Heart left ventricle (tissue), 16 donors: ENCODE results near the gene EMD. TPM values are rescaled to one million over a fixed set of nuclear protein-coding genes. Genes with fewer than 3 reads are reported as not detected.
"Not testable (repeated sequence)": the region's sequence is repeated elsewhere in the genome, so short reads cannot be mapped to it uniquely, and the experiment has no call there.

Experiments
- ATAC-seq, 4 donors: fragments of 200-7000 bp; cut with Tn5 transposase; one replicate each; pipeline ENCODE4 v1.9.1; 2020 to 2022; ENCODE audit warnings: moderate library complexity in 4 of 4, mild to moderate bottlenecking in 3 of 4, moderate number of reproducible peaks in 1 of 4
- DNase-seq, 5 donors: peaks; one replicate each; pipeline ENCODE4 v3.0.0-alpha.2; 2020
- H3K27ac ChIP-seq, 12 donors: fragments of 200-600 bp; sonication (generic) in 4 of 12; one replicate each; pipeline versions ENCODE4 v1.5.0 to v1.8.0; 2016 to 2022; ENCODE audit warnings: mild to moderate bottlenecking in 2 of 12
- H3K27me3 ChIP-seq, 9 donors: fragments of 200-600 bp; sonication (generic) in 2 of 9; one replicate each; pipeline versions ENCODE4 v1.5.1 to v1.8.0; 2016 to 2022; ENCODE audit warnings: mild to moderate bottlenecking in 3 of 9
- H3K36me3 ChIP-seq, 9 donors: fragments of 200-600 bp; sonication (generic) in 2 of 9; one replicate each; pipeline versions ENCODE4 v1.5.0 to v1.8.0; 2018 to 2022; ENCODE audit warnings: mild to moderate bottlenecking in 2 of 9
- H3K4me1 ChIP-seq, 12 donors: fragments of 200-600 bp; sonication (generic) in 4 of 12; one replicate each; pipeline versions ENCODE4 v1.5.0 to v1.8.0; 2016 to 2022; ENCODE audit warnings: mild to moderate bottlenecking in 3 of 12
- H3K4me3 ChIP-seq, 12 donors: fragments of 200-600 bp; sonication (generic) in 4 of 12; one replicate each; pipeline versions ENCODE4 v1.5.0 to v1.8.0; 2017 to 2022; ENCODE audit warnings: mild to moderate bottlenecking in 9 of 12, moderate library complexity in 4 of 12
- H3K9me3 ChIP-seq, 12 donors: fragments of 200-600 bp; sonication (generic) in 4 of 12; one replicate each; pipeline versions ENCODE4 v1.5.0 to v1.8.0; 2016 to 2022; ENCODE audit warnings: mild to moderate bottlenecking in 1 of 12
- POLR2A ChIP-seq, 2 donors: fragments of 450-650 bp; IDR thresholded peaks; one replicate each; pipeline ENCODE4 v1.6.1; 2017; ENCODE audit warnings: antibody characterized with exemption in 2 of 2, mild to moderate bottlenecking in 2 of 2, moderate library complexity in 2 of 2
- WGBS, 4 donors: extraction: QIAGEN DNeasy Blood & Tissue Kit in 2 of 4; methylation state at CpG; one replicate each; pipeline versions ENCODE4 v1.1.5 to v1.1.7; 2013 to 2018; 5-methylcytosine and 5-hydroxymethylcytosine counted together
- intact Hi-C, 10 donors: fragments of 100-400 bp; cut with DNase I; formaldehyde crosslinking; loops; one replicate each; pipeline versions ENCODE4 v1.11.1 to v1.14.2; 2022
- polyA plus RNA-seq, 2 donors: library from polyadenylated mRNA; stranded (reverse); fragments of 200-250 nt; gene quantifications; one replicate each; pipeline ENCODE4 v1.2.3, GENCODE V29; 2013
- total RNA-seq, 9 donors: library from RNA; depleted of rRNA in 2 of 9; stranded (reverse); fragments of >200 nt in 2 of 9; fragmentation: NEBNext Ultra II Directional in 3 of 9; extraction: Animal tissue kit (Norgen Biotek cat#: 25700) in 3 of 9; gene quantifications; one replicate each; pipeline versions ENCODE4 v1.1.0 to v1.2.4, GENCODE V29; 2016 to 2023
- TF ChIP-seq, protein P1 (sequence below), 12 donors: fragments of 200-600 bp; sonication (generic) in 4 of 12; IDR thresholded peaks; one replicate each; pipeline versions ENCODE4 v1.5.0 to v1.8.0; 2018 to 2022; ENCODE audit warnings: antibody characterized with exemption in 12 of 12, mild to moderate bottlenecking in 5 of 12
- donor health status: ischemic (EF 13 %, LVEDD 7.1; RV severe dilation, severe dysfunction).
- donor health status: healthy with polysubstance abuse.
- donor health status: DM: no; HTN: yes; CAD: no.
- donor health status: DM: no; HTN: no; CAD: no.
- donor health status: ischemic (EF 25% LVEDD 6.9; RV normal size, moderate dysfunction).
- donor health status: ischemic (EF 25% LVEDD 5.7; RV mildly dilated, moderate dysfunction).
- donor health status: healthy.
- donor health status: DM: yes; HTN: yes; CAD: no.
- donor health status: ischemic (EF 35%, LVEDD 5.7; RV mildly dilated, moderate dysfunction).
- donor health status: nonischemic (EF 11% LVEDD 7.7; RV severe dilation, severe dysfunction).
- donor health status: DM: yes; HTN: yes; CAD: no.
- donor health status: PGD.
- donor health status: ischemic (EF 29% LVEDD 5.4; RV normal size, mild dysfunction).
- donor health status: nonischemic (EF 23%, LVEDD 6.1; RV moderate dilation, normal function).

The EMD gene
- total and polyA plus RNA-seq, 11 donors = 37.6 to 152 (median 53.8) TPM

DNA sequence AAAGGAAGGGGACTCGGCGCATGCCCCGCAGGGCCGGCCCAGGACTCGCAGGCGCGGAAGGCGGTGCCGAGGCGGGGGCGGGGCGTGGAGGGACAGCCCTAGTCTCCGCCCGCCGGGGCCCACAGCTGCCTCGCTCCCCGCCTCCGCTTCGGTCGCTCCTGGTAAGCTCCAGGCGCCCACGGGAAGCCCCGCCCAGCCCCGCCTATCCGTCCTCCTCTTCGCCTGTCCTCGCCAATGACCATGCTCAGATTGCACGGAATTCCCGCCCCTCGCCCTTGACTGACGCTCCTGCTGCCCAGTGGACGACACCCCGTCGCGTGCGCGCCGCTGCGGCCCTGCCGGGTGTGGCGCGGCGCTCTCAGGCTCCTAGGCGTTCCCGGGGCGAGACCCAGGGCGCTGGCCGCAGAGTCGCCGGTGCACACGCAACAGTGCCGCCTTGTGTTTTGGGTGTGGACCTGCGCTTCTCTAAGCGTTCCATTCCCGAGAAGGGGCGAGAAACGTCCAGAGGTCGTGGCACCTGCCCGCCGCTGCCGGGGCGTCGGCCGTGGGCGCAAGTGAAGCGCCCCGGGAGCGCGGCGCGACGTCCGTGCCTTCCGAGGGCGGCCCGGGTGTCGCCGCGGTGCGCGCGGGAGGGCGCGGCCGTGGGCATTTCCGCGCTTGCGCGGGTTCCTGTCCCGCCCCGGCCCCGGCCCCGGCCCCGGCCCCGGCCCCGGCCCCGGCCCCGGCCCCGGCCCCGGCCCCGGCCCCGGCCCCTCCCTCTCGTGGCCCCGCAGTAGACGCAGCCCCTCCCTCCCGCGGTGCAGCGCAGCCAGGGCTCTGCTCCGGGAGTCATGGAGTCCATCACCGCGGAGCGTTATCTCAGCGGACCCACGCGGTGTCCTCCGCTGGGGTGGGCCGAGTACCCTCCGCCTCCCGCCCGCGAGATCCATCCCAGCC, 11.0 kb downstream of the EMD start:
- intact Hi-C loops, H3K4me1 ChIP-seq, H3K27me3 ChIP-seq, H3K36me3 ChIP-seq, DNase-seq, H3K9me3 ChIP-seq: not testable (repeated sequence)
- WGBS, 4 donors = 0 to 51% (median 0%) methylated on average over 15 to 23 of the region's 121 CpGs; no CpG with 5 or more reads in 1 of the 4 donors
- TF ChIP-seq, protein P1, sequence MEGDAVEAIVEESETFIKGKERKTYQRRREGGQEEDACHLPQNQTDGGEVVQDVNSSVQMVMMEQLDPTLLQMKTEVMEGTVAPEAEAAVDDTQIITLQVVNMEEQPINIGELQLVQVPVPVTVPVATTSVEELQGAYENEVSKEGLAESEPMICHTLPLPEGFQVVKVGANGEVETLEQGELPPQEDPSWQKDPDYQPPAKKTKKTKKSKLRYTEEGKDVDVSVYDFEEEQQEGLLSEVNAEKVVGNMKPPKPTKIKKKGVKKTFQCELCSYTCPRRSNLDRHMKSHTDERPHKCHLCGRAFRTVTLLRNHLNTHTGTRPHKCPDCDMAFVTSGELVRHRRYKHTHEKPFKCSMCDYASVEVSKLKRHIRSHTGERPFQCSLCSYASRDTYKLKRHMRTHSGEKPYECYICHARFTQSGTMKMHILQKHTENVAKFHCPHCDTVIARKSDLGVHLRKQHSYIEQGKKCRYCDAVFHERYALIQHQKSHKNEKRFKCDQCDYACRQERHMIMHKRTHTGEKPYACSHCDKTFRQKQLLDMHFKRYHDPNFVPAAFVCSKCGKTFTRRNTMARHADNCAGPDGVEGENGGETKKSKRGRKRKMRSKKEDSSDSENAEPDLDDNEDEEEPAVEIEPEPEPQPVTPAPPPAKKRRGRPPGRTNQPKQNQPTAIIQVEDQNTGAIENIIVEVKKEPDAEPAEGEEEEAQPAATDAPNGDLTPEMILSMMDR (IDR thresholded peaks at IDR 0.05) = peak in 1 of 12 donors; percentile 19
- Histone ChIP-seq H3K4me3 (peak overlapping the region in 8 of 12 donors; percentile 16 to 48 (median 38)), H3K27ac (peak overlapping the region in 9 of 12 donors; percentile 43 to 85 (median 68))
- peak; percentile 85 to 93 (median 90) for ATAC-seq

DNA sequence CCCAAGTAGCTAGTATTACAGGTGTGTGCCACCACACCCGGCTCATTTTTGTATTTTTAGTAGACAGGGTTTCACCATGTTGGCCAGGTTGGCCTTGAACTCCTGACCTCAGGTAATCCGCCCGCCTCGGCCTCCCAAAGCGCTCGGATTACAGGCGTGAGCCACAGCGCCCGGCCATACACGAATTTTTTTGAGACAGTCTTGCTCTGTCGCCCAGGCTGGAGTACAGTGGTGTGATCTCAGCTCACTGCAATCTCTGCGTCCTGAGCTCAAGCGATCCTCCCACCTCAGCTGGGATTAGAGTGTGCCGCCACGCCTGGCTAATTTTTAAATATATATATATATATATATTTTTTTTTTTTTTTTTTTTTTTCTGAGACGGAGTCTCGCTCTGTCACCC, 17.3 kb downstream of the EMD start:
- intact Hi-C loops = loop anchor here in 2 of 10 donors (5.0 kb wide), 4 partner anchors 81 to 141 kb away; partner anchors contain the start of genes FAM3A (in 1 of the 2), LAGE3 (in 1 of the 2) and SLC10A3 (in 1 of the 2)
- peak overlapping the region in 5 of 12 donors; percentile 99 to 100 (median 99) for H3K27ac ChIP-seq
- not testable (repeated sequence) for ATAC-seq

DNA sequence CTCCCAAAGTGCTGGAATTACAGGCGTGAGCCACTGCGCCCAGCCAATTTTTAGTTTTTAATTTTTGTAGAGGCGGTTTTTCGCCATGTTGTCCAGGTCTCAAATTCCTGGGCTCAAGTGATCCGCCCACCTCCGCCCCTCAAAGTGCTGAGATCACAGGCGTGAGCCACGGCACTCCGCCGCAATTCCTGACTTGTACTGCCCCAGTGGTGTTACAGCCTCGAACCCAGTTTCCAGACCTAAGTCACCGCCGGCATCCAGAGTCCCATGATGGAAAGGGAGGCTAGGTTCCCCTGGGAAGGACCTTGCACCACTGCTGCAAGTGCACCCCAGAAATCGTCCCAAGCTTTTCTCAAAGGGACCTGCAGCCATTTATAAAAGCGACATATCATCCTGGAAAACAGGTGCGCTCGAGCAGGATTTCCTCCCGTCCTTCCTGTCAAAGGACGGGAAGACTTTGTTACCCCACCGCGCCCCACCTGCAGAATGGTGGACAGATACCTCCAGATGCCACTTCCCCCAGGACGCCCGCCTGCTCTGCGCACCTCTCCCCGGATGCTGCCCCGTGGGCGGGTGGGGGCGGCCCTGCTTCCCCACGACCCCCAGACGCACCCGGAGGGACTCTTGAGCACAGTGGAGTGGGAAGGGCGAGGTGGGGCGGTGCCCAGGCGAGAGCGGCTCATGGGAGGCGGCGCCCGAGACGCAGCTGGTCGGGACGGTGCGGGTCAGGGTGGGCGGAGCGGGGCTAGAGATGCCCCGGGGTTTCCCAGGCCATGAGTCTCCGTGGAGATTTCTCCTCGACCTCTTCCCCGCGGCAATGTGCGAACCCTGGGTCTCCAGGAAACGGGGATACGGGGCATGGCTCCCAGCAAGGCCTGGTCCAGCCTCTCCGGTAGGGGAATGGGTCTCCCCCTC, 18.1 kb downstream of the EMD start:
- Histone ChIP-seq H3K4me3 (peak overlapping the region; percentile 11 to 99 (median 82)), H3K27ac (peak overlapping the region; percentile 98 to 100 (median 98)), H3K4me1 (peaks cover 0 to 16% (median 10%) of the 10 kb centered on the region in 12 donors), H3K36me3 (peaks cover 0 to 31% (median 24%) of the 10 kb centered on the region in 9 donors), H3K9me3 (no peaks in the 10 kb centered on the region), H3K27me3 (no peaks in the 10 kb centered on the region)
- WGBS, 4 donors = 4 to 61% (median 27%) methylated on average over 37 to 53 of the region's 53 CpGs
- intact Hi-C loops = loop anchor here in 2 of 10 donors (5.0 kb wide), 4 partner anchors 80 to 140 kb away; partner anchors contain the start of genes FAM3A (in 1 of the 2), LAGE3 (in 1 of the 2) and SLC10A3 (in 1 of the 2)
- DNase-seq = peak; percentile 73 to 88 (median 85)
- peak; percentile 63 to 86 (median 82) for ATAC-seq
- TF ChIP-seq POLR2A (IDR thresholded peaks at IDR 0.05) = no peak
- TF ChIP-seq, protein P1 (IDR thresholded peaks at IDR 0.05) = no peak

More for the DNA sequence above, 17.3 kb downstream of the EMD start:
- 86 to 95% (median 92%) methylated on average over 15 to 17 of the region's 17 CpGs for WGBS, 4 donors
- H3K9me3 ChIP-seq, DNase-seq, H3K27me3 ChIP-seq: not testable (repeated sequence)
- peaks cover 0 to 16% (median 10%) of the 10 kb centered on the region in 12 donors for H3K4me1 ChIP-seq
- H3K36me3 ChIP-seq = peaks cover 0 to 25% (median 23%) of the 10 kb centered on the region in 9 donors
- H3K4me3 ChIP-seq = peak overlapping the region in 3 of 12 donors; percentile 79 to 96 (median 96)
